ENCODE results near the gene KDELR1. TPM values are rescaled to one million over a fixed set of nuclear protein-coding genes. Genes with fewer than 3 reads are reported as not detected.
"Not testable (repeated sequence)": the region's sequence is repeated elsewhere in the genome, so short reads cannot be mapped to it uniquely, and the experiment has no call there.

Gene KDELR1
- total RNA-seq, 2 donors from 2014 or later = 233 to 249 TPM

- no peak overlapping the region for H3K27ac ChIP-seq
- TF ChIP-seq, protein P1, sequence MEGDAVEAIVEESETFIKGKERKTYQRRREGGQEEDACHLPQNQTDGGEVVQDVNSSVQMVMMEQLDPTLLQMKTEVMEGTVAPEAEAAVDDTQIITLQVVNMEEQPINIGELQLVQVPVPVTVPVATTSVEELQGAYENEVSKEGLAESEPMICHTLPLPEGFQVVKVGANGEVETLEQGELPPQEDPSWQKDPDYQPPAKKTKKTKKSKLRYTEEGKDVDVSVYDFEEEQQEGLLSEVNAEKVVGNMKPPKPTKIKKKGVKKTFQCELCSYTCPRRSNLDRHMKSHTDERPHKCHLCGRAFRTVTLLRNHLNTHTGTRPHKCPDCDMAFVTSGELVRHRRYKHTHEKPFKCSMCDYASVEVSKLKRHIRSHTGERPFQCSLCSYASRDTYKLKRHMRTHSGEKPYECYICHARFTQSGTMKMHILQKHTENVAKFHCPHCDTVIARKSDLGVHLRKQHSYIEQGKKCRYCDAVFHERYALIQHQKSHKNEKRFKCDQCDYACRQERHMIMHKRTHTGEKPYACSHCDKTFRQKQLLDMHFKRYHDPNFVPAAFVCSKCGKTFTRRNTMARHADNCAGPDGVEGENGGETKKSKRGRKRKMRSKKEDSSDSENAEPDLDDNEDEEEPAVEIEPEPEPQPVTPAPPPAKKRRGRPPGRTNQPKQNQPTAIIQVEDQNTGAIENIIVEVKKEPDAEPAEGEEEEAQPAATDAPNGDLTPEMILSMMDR (IDR thresholded peaks at IDR 0.05) = no peak
- H3K36me3 ChIP-seq = no peaks in the 10 kb centered on the region
- intact Hi-C loops (cut with DNase I) = loop anchor here (10.0 kb wide), 1 partner anchor 309 kb away; no protein-coding TSS in a partner anchor
- H3K27me3 ChIP-seq = no peaks in the 10 kb centered on the region
- H3K9ac ChIP-seq (ENCODE audit: low read depth in 2 of 2, low read length in 2 of 2) = no peak overlapping the region
- H3K4me3 ChIP-seq = no peak overlapping the region
- peaks cover 3% of the 10 kb centered on the region for H3K4me1 ChIP-seq
- no peak for DNase-seq
- H3K9me3 ChIP-seq = no peaks in the 10 kb centered on the region
Observed at GRCh38 chr19:48373567-48373966, 17.8 kb downstream of the KDELR1 start.

- no peaks in the 10 kb centered on the region for H3K36me3 ChIP-seq
- no peak overlapping the region for H3K9ac ChIP-seq (ENCODE audit: low read depth in 2 of 2, low read length in 2 of 2)
- H3K4me3 ChIP-seq = no peak overlapping the region
- H3K4me1 ChIP-seq = peaks cover 3% of the 10 kb centered on the region
- TF ChIP-seq, protein P1 (IDR thresholded peaks at IDR 0.05) = no peak
- H3K9me3 ChIP-seq = no peaks in the 10 kb centered on the region
- intact Hi-C loops (cut with DNase I) = loop anchor here (10.0 kb wide), 1 partner anchor 308 kb away; no protein-coding TSS in a partner anchor
- H3K27me3 ChIP-seq = no peaks in the 10 kb centered on the region
- H3K27ac ChIP-seq = no peak overlapping the region
- peak; percentile 70 for DNase-seq
Observed at GRCh38 chr19:48372904-48373303, 18.4 kb downstream of the KDELR1 start.

GRCh38 chr19:48371771-48372170 is 19.6 kb downstream of the KDELR1 start:
- H3K9me3 ChIP-seq; DNase-seq; H3K9ac ChIP-seq (ENCODE audit: low read depth in 2 of 2, low read length in 2 of 2); H3K4me1 ChIP-seq; H3K27ac ChIP-seq; H3K4me3 ChIP-seq; H3K36me3 ChIP-seq; H3K27me3 ChIP-seq: not testable (repeated sequence)
- intact Hi-C loops (cut with DNase I) = loop anchor here (10.0 kb wide), 1 partner anchor 307 kb away; no protein-coding TSS in a partner anchor

DNA sequence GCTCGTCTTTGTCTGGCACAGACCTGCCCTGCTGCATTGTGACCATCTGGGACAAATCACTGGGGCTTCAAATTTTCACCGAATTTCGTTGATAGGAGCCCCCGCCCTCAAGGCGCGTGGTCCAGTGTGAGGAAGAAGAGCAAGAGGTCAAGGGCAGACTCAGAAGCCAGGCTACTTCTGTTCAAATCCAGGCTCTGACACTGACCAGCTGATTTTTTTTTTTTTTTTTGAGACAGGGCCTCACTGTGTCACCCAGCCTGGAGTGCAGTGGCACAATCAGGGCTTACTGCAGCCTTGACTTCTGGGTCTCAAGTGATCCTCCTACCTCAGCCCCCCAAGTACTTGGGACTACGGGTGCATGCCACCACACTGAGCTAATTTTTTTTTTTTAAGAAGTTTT is 20.0 kb downstream of the KDELR1 start:
- TF ChIP-seq, protein P1 (IDR thresholded peaks at IDR 0.05) = no peak
- H3K36me3 ChIP-seq = no peaks in the 10 kb centered on the region

DNA sequence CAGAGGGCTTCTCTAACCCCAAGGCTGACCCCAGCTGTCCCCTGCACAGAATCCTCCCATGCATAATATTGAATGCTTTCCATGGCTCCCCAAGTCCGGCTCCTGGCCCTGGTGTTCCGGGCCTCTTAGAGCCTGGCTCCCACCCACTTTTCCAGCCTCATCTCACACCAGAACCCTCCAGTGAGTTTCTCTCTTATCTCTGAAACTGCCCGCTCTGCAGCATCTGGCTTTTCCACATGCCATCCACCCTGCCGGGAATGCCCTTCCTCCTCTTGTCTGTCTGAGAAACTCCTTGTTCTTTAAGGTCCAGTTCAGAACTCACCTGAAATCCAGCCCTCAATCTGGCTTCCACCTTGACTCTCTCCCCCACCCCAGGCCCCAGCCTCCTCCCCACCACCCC is 20.4 kb downstream of the KDELR1 start:
- intact Hi-C loops (cut with DNase I) = loop anchor here (10.0 kb wide), 1 partner anchor 306 kb away; no protein-coding TSS in a partner anchor

More for the DNA sequence above, 20.0 kb downstream of the KDELR1 start:
- no peak overlapping the region for H3K4me3 ChIP-seq
- H3K9me3 ChIP-seq = no peaks in the 10 kb centered on the region
- no peak overlapping the region for H3K9ac ChIP-seq (ENCODE audit: low read depth in 2 of 2, low read length in 2 of 2)
- H3K4me1 ChIP-seq = peaks cover 3% of the 10 kb centered on the region
- no peak overlapping the region for H3K27ac ChIP-seq
- no peak for DNase-seq
- no peaks in the 10 kb centered on the region for H3K27me3 ChIP-seq
- intact Hi-C loops (cut with DNase I) = loop anchor here (10.0 kb wide), 1 partner anchor 307 kb away; no protein-coding TSS in a partner anchor

GRCh38 chr19:48368936-48369335 is 22.4 kb downstream of the KDELR1 start:
- H3K9me3 ChIP-seq = no peaks in the 10 kb centered on the region
- H3K36me3 ChIP-seq = no peaks in the 10 kb centered on the region
- no peak overlapping the region for H3K27ac ChIP-seq
- H3K9ac ChIP-seq (ENCODE audit: low read depth in 2 of 2, low read length in 2 of 2) = peak overlapping the region; percentile 24 to 62
- H3K27me3 ChIP-seq = no peaks in the 10 kb centered on the region
- TF ChIP-seq, protein P1 (IDR thresholded peaks at IDR 0.05) = no peak
- H3K4me3 ChIP-seq = no peak overlapping the region
- peaks cover 3% of the 10 kb centered on the region for H3K4me1 ChIP-seq
- DNase-seq = peak; percentile 84
- intact Hi-C loops (cut with DNase I) = no loop called here

More for the DNA sequence above, 20.4 kb downstream of the KDELR1 start:
- DNase-seq = no peak
- Histone ChIP-seq H3K9me3 (no peaks in the 10 kb centered on the region), H3K27me3 (no peaks in the 10 kb centered on the region), H3K27ac (no peak overlapping the region), H3K4me1 (peaks cover 3% of the 10 kb centered on the region), H3K4me3 (no peak overlapping the region), H3K36me3 (no peaks in the 10 kb centered on the region), H3K9ac (ENCODE audit: low read depth in 2 of 2, low read length in 2 of 2) (no peak overlapping the region)
- TF ChIP-seq, protein P1 (IDR thresholded peaks at IDR 0.05) = no peak

Data from colonic mucosa (tissue), 4 donors.